GM18870 (cell line): ENCODE measurements around the gene GASK1A.
"Not testable (repeated sequence)": the region's sequence is repeated elsewhere in the genome, so short reads cannot be mapped to it uniquely, and the experiment has no call there.

Source experiments
- ATAC-seq: cut with Tn5 transposase; IDR thresholded peaks from one replicate; pipeline ENCODE4 v1.9.1; 2021; ENCODE audit warnings: moderate library complexity; ENCODE audit not compliant: unreplicated experiment

GASK1A gene

DNA sequence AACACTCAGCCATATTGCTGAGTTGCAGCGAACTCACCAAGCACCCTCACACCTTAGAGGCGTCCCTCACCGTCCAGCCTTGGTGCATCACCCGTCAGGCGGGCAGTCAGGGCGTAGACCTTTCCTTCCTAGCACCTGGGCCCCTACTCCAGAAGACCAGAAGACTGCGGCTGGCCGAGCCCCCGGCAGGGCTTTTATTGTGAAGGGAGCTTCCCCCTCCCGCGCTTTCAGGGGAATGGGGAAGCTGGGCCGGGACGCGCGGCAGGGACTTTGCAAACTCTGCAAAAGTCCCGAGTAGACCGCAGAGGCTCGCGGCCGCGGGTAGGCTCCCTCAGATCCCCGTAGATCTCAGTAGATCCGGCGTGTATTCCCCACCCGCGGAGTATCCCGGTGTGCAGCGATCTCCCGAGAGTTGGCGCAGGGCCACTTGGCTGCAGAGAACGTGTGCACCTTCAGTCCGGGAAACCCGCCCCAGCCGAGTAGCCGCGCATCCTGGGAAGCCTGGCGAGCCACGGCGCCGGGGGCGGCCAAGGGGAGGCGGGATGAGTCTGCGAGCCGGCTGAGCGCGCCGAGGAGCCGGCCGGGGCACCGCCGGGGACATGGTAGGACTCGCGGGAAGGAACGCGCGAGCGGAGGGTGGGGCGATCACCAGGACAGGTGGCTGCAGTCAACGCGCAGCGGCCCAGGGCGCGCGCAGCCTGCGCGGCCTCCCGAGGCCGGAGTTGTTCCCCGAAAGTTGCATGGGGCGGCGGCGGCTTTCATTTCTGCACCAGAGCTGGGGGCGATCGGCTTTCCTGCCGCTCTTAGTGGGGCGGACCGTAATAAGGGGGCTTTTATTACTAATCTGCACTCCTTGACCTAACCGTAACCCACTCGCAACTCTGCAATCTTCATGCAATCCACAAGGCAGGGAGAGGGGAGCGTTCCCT is at the start of gene GASK1A:
Gene GASK1A (plus strand): TSS at position 268 of the 929 bp plus-strand sequence. CDS start 332 bp downstream, at position 600.
- no peak for ATAC-seq

GRCh38 chr3:42934111-42934510 is 45.0 kb upstream of the GASK1A start:
- ATAC-seq = no peak

DNA sequence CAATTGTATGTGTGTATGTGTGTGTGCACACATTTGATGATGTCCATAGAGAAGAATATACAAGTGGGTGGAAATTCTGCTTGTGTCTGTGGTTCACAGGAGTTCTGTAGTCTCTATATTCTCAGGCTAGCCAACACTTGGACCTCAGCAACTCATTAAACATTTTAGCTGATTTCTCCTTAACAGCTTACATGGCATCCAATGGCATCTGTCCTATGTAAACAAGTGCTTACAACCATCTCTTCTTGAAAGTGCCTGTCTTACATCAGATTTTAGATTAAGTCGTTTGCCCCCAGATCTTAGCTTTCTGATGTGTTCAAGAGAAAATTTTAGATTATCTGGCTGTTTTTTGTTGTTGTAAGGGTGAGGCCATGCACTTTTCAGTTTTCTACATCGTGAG is 44.2 kb upstream of the GASK1A start:
- no peak for ATAC-seq

DNA sequence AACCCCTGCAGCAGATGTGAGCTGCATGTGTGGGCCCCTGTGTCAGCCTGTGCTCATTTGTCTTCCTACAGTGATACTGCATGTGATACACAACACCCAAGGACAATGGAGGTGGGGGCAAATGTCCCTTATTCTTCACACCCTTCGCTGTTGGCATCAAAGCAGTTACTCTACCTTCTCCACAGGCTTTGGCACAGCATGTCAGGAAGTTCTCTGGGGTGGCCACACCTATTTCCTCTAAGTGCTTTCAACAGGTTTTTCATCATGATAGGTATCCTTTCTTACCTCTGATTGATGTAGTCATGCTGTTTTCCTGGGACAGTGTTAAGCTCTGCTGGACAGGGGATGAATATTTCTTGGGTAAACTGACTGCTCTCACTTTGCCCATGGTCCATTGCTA is 43.6 kb upstream of the GASK1A start:
- ATAC-seq = no peak

DNA sequence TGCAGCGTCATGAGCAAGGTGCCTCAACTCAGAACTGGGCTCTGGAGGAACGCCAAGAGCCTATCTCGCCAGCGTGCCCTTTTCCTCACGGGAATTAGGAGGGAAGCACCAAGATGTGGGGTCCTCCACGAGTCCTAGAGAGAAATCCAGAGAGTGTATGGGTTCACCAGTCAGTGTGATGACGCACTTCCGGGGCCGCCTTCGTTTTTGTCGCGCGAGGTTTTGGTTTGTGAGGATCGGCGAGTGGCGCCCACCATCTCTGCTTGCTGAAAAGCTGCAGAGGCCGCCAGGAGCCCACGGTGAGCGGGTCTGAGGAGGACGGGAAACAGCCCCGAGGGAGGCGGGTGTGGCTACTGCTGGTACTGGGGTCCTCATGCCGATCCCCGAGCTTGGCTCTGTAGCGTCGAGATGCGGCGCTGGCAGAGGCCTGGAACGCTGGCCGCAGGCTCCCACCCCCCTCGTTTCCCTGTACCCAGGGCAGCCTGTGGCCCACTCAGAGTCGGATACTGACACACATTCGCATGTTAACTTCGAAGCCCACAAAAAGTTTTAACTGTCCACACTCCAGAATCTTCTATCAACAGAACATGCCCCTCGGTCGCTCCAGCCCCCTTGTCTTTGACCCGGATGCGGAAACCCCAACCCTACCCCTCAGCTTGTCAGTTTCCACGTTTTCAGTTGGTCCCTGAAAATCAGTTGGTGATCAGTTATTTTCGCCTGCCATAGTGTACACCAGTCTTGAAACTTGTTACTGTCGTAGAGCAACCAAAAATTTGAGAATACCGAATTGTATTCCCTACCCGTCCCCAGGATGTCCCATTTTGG is 42.7 kb upstream of the GASK1A start:
- ATAC-seq = no peak

DNA sequence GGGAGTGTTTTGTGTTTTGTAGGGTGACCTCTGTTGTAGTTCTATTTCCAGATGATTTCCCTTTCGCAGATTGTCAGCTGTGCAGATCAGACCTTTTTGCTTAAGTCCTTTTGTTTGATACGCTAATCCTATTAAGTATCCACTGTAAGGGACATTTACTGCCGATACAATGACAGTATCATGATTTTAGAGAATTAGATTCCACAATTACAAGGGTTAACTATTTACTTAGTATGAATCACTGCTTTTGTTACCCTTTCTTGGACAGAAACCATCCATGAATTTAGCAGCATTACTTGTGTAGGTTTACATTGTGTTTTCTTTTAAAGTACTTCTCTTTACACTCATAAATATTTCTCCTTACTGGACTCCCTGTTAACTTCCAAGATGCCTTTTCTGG is 41.8 kb upstream of the GASK1A start:
- ATAC-seq = no peak

DNA sequence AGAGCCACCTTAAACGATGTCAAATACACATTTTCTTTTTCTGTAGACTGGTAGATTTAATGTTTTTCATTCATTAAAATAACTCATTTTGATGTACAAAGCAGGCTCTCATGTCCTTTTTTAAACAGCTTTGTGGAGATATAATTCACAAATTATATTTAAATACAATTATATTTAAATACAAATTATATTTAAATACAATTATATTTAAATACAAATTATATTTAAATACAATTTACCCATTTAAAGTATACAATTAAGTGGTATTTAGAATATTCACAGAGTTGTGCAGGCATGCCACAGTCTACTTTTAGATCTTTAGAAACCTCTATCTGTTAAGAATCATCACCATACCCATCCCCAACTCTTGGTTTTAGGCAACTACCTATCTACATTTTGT is 36.4 kb upstream of the GASK1A start:
- ATAC-seq = no peak

DNA sequence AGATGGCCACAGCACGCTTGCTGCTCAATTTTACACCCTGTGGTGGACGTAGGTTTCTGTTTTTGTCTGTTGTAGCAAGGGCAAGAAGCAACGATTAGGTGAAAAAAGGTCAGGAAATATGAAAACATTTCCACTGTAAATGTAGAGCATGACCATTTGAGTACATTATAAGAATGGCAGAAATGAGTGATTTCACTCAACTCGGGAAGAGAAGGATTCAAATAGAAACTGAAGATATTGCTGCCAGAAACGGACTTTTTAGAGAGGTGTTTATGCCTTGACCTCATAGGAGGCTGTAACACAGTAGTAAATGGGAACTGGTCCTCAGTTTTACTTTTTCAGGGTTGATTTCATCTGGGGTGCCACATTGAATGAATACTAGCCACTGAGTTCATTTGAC is 33.1 kb upstream of the GASK1A start:
- no peak for ATAC-seq

DNA sequence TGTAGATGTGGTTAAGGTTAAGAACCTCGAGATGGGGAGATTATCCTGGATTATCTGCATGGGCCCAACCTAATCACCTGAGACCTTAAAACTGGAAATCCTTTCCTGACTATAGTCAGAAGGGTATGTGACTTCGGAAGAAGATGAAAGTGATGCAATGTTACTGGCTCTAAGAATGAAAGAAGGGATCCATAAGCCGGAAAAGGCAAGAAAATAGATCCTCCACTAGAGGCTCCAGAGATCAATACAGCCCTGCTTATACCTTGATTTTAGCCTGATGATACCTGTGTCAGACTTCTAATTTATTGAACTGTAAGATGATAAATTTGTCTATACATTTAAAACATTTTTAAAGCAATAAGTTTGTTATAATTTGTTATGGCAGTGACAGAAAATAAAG is 21.5 kb upstream of the GASK1A start:
- no peak for ATAC-seq

DNA sequence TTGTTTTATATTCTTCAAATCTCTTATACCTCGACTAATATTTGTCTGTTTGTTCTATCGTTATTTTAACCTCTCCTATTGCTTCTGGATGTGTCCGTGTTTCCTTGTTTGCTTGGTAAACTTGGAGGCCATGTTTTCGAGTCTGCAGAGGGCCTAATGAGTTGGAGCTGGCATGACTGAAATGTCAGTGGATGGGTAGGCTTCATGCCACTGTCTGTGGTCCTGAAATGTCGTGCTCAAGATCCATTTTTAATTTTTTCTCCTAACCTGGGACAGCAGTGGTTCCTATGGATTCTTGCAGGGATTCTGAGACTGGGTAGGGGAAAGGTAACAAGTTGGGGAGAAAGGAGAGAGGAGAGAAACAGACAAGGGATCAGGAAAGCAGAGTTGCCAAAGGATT is 18.8 kb upstream of the GASK1A start:
- no peak for ATAC-seq

DNA sequence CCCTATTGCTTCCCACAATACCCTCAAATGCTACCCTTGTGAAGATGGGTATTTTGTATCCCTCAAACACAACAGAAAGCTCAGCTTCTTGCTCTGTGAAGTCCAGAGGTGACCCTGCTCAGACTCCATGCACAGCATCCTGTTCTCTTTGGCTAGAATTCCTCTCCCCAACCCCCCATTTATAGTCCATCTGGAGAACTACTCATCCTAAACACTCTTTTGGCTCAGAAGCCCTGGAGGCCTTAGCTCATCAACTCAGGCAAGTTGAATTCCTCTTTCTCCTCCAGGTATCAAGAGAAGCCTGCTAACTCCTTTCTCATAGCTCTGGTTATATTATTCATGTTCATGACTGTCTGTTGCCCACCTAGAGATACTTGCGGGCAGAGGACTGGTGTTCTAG is 18.3 kb upstream of the GASK1A start:
- no peak for ATAC-seq

- no peak for ATAC-seq
Observed at GRCh38 chr3:42961633-42962032, 17.5 kb upstream of the GASK1A start.

DNA sequence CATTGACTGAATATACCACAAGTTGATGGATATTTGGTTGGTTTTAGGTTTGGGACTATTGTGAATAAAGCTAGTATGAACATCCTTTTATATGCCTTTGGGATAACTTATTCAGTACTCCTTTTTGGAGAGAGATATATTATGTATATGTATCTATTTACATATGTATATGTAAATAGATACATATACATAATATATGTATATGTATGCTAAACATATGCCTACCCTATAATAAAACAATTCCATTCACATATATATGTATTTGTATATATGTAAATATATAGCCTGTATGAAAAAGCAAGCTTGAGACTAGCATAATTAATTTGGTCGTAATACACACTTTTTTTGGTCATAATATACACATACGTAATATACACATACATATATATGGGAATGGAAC is 15.8 kb upstream of the GASK1A start:
- no peak for ATAC-seq

- ATAC-seq = no peak
Observed at GRCh38 chr3:42964266-42964665, 14.8 kb upstream of the GASK1A start.

DNA sequence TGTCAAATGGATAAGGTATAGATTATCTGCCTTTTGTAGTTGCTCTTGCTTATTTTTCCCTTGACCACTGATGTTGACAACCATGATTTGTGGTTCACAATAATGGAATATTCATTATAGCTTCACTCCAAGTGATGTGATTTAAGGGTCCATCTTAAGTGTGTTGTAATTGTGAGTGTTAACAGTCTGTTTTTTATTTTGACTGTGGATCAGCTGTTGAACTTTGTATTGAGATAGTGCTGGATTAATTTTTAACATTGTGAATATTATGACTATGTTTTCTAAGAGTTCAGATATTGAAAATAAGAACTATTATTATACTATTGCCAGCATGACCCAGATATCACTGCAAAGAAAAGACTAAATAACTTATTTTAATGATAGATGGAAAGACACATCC is 8.6 kb upstream of the GASK1A start:
- no peak for ATAC-seq

- no peak for ATAC-seq
Observed at GRCh38 chr3:42970976-42971772, 7.9 kb upstream of the GASK1A start.

- not testable (repeated sequence) for ATAC-seq
Observed at GRCh38 chr3:42974906-42975305, 4.2 kb upstream of the GASK1A start.

DNA sequence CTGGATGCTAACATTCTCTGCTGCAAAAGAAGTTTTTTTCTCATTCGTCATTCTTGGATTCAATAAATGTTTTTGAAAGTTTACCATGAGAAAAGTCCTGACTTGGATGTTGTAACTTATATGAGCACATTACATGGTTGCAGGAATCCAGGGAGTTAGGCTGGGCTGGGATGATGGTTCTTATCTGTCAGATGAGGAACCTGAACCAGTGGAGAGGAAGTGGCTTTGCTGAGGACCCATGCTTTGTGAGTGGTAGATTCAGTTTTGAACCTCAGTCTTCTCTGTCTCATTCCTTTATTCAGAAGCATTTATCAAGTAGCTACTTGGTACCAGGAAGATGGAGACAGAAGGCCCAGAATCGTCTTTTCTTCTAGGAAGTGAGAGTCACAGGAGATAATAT is 3.7 kb upstream of the GASK1A start:
- no peak for ATAC-seq

DNA sequence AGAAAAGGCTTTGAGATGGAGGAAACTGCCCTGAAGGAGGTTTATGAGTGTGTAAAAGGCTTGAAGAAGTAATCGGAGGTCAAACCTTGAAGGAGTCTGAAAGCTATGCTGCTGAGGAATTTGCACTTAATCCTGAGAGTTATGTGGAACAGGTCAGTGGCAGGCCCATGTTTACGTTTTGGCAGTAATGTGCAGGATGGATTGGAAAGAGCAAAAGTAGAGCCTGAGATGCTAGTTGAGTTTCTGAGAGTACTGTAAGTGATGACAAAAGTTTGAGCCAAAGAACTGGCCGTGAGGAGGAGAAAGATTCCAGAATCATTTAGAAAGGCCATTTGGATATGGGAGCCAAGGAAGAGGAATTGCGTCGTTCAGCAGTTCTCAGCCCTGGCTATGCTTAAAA is 3.2 kb upstream of the GASK1A start:
- no peak for ATAC-seq

DNA sequence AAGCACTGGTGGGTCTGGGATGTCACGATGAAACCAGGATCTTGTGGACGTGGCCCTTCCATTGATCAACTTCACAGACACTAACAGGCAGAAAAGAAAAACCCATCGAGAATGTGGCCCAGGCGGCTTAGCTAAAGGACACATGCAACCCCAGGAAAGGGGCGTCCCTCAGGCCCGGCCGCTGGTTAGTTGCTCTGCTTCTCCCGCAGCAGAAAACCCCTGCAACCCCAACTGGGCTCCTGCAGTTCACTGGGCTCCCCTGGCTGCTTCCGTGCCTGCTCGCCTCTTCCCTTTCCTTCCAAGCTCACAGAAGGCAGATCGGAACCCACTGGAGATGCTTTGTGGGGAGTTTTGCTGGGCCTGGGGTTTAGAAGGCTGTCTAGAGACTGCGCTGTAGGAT is 1.1 kb downstream of the GASK1A start:
- ATAC-seq = no peak

GRCh38 chr3:42980909-42981308 is 1.8 kb downstream of the GASK1A start:
- no peak for ATAC-seq
